Measurements from ENCODE around the gene TARP.
"Not testable (repeated sequence)": the region's sequence is repeated elsewhere in the genome, so short reads cannot be mapped to it uniquely, and the experiment has no call there.

The TARP gene

GRCh38 chr7:38241071-38241470 is 32.4 kb downstream of the TARP start:
- Histone ChIP-seq H3K4me3 (ENCODE audit: low read depth, low read length) (no peak overlapping the region), H3K27me3 (ENCODE audit: control insufficient read depth, insufficient read depth, low read length) (no peaks in the 10 kb centered on the region), H3K9me3 (ENCODE audit: control insufficient read depth in 2 of 2, low read length in 2 of 2) (no peaks in the 10 kb centered on the region), H3K27ac (ENCODE audit: insufficient read depth, low read length, poor library complexity, severe bottlenecking) (no peak overlapping the region), H3K36me3 (ENCODE audit: control insufficient read depth, insufficient read depth, low read length) (no peaks in the 10 kb centered on the region), H3K4me1 (ENCODE audit: control insufficient read depth, insufficient read depth, low read length, poor library complexity, severe bottlenecking) (no peaks in the 10 kb centered on the region)
- DNase-seq (no peak), ATAC-seq (ENCODE audit: low read depth in 2 of 2) (no peak)
- Mint-ChIP-seq H3K9me3 (no peaks in the 10 kb centered on the region), H3K36me3 (no peaks in the 10 kb centered on the region), H3K27me3 (peaks cover 12% of the 10 kb centered on the region), H3K4me3 (no peak overlapping the region), H3K4me1 (peaks cover 0 to 4% (median 2%) of the 10 kb centered on the region in 4 donors), H3K27ac (no peak overlapping the region)

DNA sequence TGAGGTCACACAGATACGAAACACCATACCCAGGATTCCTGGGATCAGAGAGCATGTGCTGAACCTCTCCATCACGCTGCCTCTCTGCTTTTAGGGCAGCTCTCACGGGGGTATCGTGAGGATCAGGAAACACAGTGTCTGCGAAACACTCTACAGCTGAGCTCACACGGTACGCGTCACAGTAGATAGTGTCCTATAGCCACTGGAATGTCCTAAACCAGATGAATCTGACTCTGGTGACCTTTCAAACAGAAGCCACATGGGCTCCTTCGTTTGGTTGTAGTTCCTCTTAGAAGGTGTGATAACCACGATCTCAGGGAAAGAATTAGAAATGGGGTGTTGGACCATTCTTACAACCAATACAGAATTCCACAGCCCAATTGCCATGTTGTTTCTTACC is 34.3 kb downstream of the TARP start:
- not testable (repeated sequence) for H3K4me3 ChIP-seq (ENCODE audit: low read depth, low read length); ATAC-seq (ENCODE audit: low read depth in 2 of 2); H3K27me3 ChIP-seq (ENCODE audit: control insufficient read depth, insufficient read depth, low read length); DNase-seq; H3K4me1 ChIP-seq (ENCODE audit: control insufficient read depth, insufficient read depth, low read length, poor library complexity, severe bottlenecking); H3K4me1 Mint-ChIP-seq; H3K36me3 Mint-ChIP-seq; H3K36me3 ChIP-seq (ENCODE audit: control insufficient read depth, insufficient read depth, low read length); H3K9me3 ChIP-seq (ENCODE audit: control insufficient read depth in 2 of 2, low read length in 2 of 2); H3K9me3 Mint-ChIP-seq; H3K4me3 Mint-ChIP-seq; H3K27ac Mint-ChIP-seq; H3K27me3 Mint-ChIP-seq; H3K27ac ChIP-seq (ENCODE audit: insufficient read depth, low read length, poor library complexity, severe bottlenecking)

DNA sequence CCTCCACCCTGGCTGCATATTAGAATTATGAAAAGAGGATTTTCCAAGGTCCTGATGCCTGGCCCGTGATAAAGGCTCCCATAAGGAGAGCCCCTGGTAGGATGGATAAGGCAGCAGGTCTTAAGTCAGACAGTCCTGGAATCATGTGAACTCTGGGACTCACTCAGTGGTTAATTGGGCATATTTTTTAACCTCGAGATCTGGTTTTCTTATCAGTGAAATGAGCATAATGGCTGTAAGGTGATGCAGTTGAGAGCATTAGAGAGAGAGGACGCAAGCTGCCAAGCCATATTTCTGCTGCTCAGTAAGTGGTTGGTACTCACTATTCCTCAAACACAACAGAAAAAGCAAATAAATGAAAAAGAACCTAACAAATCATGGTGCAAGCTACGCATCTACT is 37.8 kb downstream of the TARP start:
- Histone ChIP-seq H3K36me3 (ENCODE audit: control insufficient read depth, insufficient read depth, low read length) (no peaks in the 10 kb centered on the region), H3K4me1 (ENCODE audit: control insufficient read depth, insufficient read depth, low read length, poor library complexity, severe bottlenecking) (peaks cover 20% of the 10 kb centered on the region), H3K4me3 (ENCODE audit: low read depth, low read length) (no peak overlapping the region), H3K27me3 (ENCODE audit: control insufficient read depth, insufficient read depth, low read length) (no peaks in the 10 kb centered on the region), H3K27ac (ENCODE audit: insufficient read depth, low read length, poor library complexity, severe bottlenecking) (no peak overlapping the region), H3K9me3 (ENCODE audit: control insufficient read depth in 2 of 2, low read length in 2 of 2) (no peaks in the 10 kb centered on the region)
- no peak for ATAC-seq (ENCODE audit: low read depth in 2 of 2)
- H3K9me3 Mint-ChIP-seq, result no peaks in the 10 kb centered on the region
- H3K4me1 Mint-ChIP-seq, result peaks cover 14 to 33% (median 28%) of the 10 kb centered on the region in 4 donors
- no peak for DNase-seq
- no peak overlapping the region for H3K4me3 Mint-ChIP-seq
- H3K27ac Mint-ChIP-seq, result peak overlapping the region in 1 of 3 donors; percentile 49
- H3K27me3 Mint-ChIP-seq, result no peaks in the 10 kb centered on the region
- H3K36me3 Mint-ChIP-seq, result peaks cover 6% of the 10 kb centered on the region

GRCh38 chr7:38234759-38235158 is 38.7 kb downstream of the TARP start:
- H3K27me3 ChIP-seq (ENCODE audit: control insufficient read depth, insufficient read depth, low read length); H3K36me3 ChIP-seq (ENCODE audit: control insufficient read depth, insufficient read depth, low read length); H3K4me3 ChIP-seq (ENCODE audit: low read depth, low read length); H3K9me3 ChIP-seq (ENCODE audit: control insufficient read depth in 2 of 2, low read length in 2 of 2); ATAC-seq (ENCODE audit: low read depth in 2 of 2); H3K9me3 Mint-ChIP-seq; H3K27me3 Mint-ChIP-seq; H3K4me3 Mint-ChIP-seq; DNase-seq; H3K27ac ChIP-seq (ENCODE audit: insufficient read depth, low read length, poor library complexity, severe bottlenecking): not testable (repeated sequence)
- peaks cover 14% of the 10 kb centered on the region for H3K36me3 Mint-ChIP-seq
- H3K4me1 Mint-ChIP-seq, result peaks cover 14 to 38% (median 28%) of the 10 kb centered on the region in 4 donors
- H3K27ac Mint-ChIP-seq, result peak overlapping the region in 1 of 3 donors; percentile 67
- peaks cover 20% of the 10 kb centered on the region for H3K4me1 ChIP-seq (ENCODE audit: control insufficient read depth, insufficient read depth, low read length, poor library complexity, severe bottlenecking)

DNA sequence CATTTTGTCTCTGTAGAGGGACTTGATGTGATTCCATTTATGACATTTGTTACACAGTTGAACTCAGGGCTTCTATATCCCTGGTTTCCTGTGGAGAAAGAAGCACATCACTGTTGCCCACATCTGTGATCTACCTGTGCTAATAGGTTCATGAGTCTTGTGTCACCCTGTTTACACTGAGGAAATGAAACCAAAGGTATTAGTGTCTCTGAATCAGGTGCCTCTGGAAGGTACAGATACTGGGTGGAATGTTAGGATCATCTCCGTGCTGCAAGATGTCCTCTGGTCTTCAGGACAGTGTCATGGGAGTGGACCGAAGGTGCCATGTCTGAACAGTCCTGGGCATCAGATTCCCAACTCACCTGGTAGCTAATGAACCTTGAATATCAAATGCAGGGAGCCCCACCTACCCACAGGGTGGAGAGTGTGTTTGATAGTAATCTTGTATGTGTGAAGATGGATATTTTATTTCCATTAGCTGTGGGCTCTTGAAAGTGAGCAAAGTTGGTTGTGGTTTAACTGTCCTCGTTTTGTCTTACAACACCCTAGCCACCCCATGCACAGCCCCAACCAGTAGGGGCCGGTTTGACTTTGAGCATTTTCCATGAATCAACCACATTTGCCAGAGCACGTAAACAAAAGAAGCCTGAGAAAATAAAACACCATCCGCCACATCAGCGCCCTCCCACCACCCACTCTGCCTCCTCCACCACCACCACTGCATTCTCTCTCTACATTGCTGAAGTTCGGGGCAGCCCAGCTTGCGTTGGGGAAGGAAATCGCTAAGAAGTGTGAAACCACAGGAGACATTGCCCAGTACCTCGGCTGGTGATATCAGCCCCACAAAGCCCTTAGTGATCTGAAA is 40.7 kb downstream of the TARP start:
- H3K27ac Mint-ChIP-seq, result peak overlapping the region; percentile 87 to 95 (median 93)
- Histone ChIP-seq H3K27ac (ENCODE audit: insufficient read depth, low read length, poor library complexity, severe bottlenecking) (peak overlapping the region; percentile 18), H3K9me3 (ENCODE audit: control insufficient read depth in 2 of 2, low read length in 2 of 2) (no peaks in the 10 kb centered on the region), H3K36me3 (ENCODE audit: control insufficient read depth, insufficient read depth, low read length) (peaks cover 12% of the 10 kb centered on the region), H3K4me3 (ENCODE audit: low read depth, low read length) (peak overlapping the region; percentile 51), H3K4me1 (ENCODE audit: control insufficient read depth, insufficient read depth, low read length, poor library complexity, severe bottlenecking) (peaks cover 20% of the 10 kb centered on the region), H3K27me3 (ENCODE audit: control insufficient read depth, insufficient read depth, low read length) (no peaks in the 10 kb centered on the region)
- peaks cover 25% of the 10 kb centered on the region for H3K36me3 Mint-ChIP-seq
- H3K4me1 Mint-ChIP-seq, result peaks cover 14 to 38% (median 28%) of the 10 kb centered on the region in 4 donors
- no peaks in the 10 kb centered on the region for H3K27me3 Mint-ChIP-seq
- H3K4me3 Mint-ChIP-seq, result peak overlapping the region; percentile 12 to 84 (median 69)
- no peaks in the 10 kb centered on the region for H3K9me3 Mint-ChIP-seq
- ATAC-seq (ENCODE audit: low read depth in 2 of 2) (peak; percentile 77 to 87), DNase-seq (peak; percentile 2 to 67 (median 42))

GRCh38 chr7:38229884-38230642 is 43.4 kb downstream of the TARP start:
- ATAC-seq (ENCODE audit: low read depth in 2 of 2) (no peak), DNase-seq (no peak)
- Histone ChIP-seq H3K27ac (ENCODE audit: insufficient read depth, low read length, poor library complexity, severe bottlenecking) (no peak overlapping the region), H3K27me3 (ENCODE audit: control insufficient read depth, insufficient read depth, low read length) (no peaks in the 10 kb centered on the region), H3K4me1 (ENCODE audit: control insufficient read depth, insufficient read depth, low read length, poor library complexity, severe bottlenecking) (peaks cover 20% of the 10 kb centered on the region), H3K4me3 (ENCODE audit: low read depth, low read length) (no peak overlapping the region), H3K36me3 (ENCODE audit: control insufficient read depth, insufficient read depth, low read length) (peaks cover 16% of the 10 kb centered on the region), H3K9me3 (ENCODE audit: control insufficient read depth in 2 of 2, low read length in 2 of 2) (no peaks in the 10 kb centered on the region)
- Mint-ChIP-seq H3K27me3 (no peaks in the 10 kb centered on the region), H3K4me3 (peak overlapping the region in 1 of 4 donors; percentile 52), H3K27ac (no peak overlapping the region), H3K4me1 (peaks cover 10 to 34% (median 28%) of the 10 kb centered on the region in 4 donors), H3K36me3 (peaks cover 32% of the 10 kb centered on the region), H3K9me3 (no peaks in the 10 kb centered on the region)

GRCh38 chr7:38229386-38229785 is 44.0 kb downstream of the TARP start:
- peaks cover 10 to 33% (median 27%) of the 10 kb centered on the region in 4 donors for H3K4me1 Mint-ChIP-seq
- Histone ChIP-seq H3K27ac (ENCODE audit: insufficient read depth, low read length, poor library complexity, severe bottlenecking) (no peak overlapping the region), H3K9me3 (ENCODE audit: control insufficient read depth in 2 of 2, low read length in 2 of 2) (no peaks in the 10 kb centered on the region), H3K36me3 (ENCODE audit: control insufficient read depth, insufficient read depth, low read length) (peaks cover 16% of the 10 kb centered on the region), H3K4me3 (ENCODE audit: low read depth, low read length) (no peak overlapping the region), H3K27me3 (ENCODE audit: control insufficient read depth, insufficient read depth, low read length) (no peaks in the 10 kb centered on the region), H3K4me1 (ENCODE audit: control insufficient read depth, insufficient read depth, low read length, poor library complexity, severe bottlenecking) (peaks cover 20% of the 10 kb centered on the region)
- peaks cover 35% of the 10 kb centered on the region for H3K36me3 Mint-ChIP-seq
- H3K27ac Mint-ChIP-seq, result no peak overlapping the region
- ATAC-seq (ENCODE audit: low read depth in 2 of 2) (no peak), DNase-seq (no peak)
- H3K27me3 Mint-ChIP-seq, result no peaks in the 10 kb centered on the region
- no peaks in the 10 kb centered on the region for H3K9me3 Mint-ChIP-seq
- H3K4me3 Mint-ChIP-seq, result no peak overlapping the region
